HepG2 (cell line): Measurements from ENCODE around the gene KIN. TPM values are rescaled to one million over a fixed set of nuclear protein-coding genes. Genes with fewer than 3 reads are reported as not detected.

Experiments
- ARNTL ChIP-seq: sonication (generic); formaldehyde crosslinking; IDR thresholded peaks from 2 replicates; pipeline ENCODE4 v1.4.0; 2020; ENCODE audit warnings: mild to moderate bottlenecking, missing genetic modification reagents
- CENPX ChIP-seq: sonication (generic); formaldehyde crosslinking; IDR thresholded peaks from 2 replicates; pipeline ENCODE4 v1.9.0; 2021; ENCODE audit warnings: mild to moderate bottlenecking, missing genetic modification reagents, moderate library complexity
- CREB3 ChIP-seq: sonication (generic); formaldehyde crosslinking; IDR thresholded peaks from 2 replicates; pipeline ENCODE4 v1.5.0; 2020; ENCODE audit warnings: missing genetic modification reagents
- CSRNP1 ChIP-seq: sonication (generic); formaldehyde crosslinking; IDR thresholded peaks from 2 replicates; pipeline ENCODE4 v1.8.1; 2023; ENCODE audit warnings: mild to moderate bottlenecking, missing genetic modification reagents
- GATAD1 ChIP-seq: IDR thresholded peaks from 2 replicates; pipeline ENCODE4 v1.6.1; 2016; ENCODE audit warnings: missing genetic modification reagents, missing compliant biosample characterization
- HMG20A ChIP-seq: IDR thresholded peaks from 2 replicates; pipeline ENCODE4 v1.6.1; 2016; ENCODE audit warnings: borderline replicate concordance
- KAT7 ChIP-seq: IDR thresholded peaks from 2 replicates; pipeline ENCODE4 v1.6.1; 2018; ENCODE audit warnings: borderline replicate concordance, missing compliant biosample characterization
- PCBP1 ChIP-seq: fragments of 200-400 bp; formaldehyde crosslinking; IDR thresholded peaks from 2 replicates; pipeline ENCODE4 v1.6.1; 2017; ENCODE audit warnings: mild to moderate bottlenecking, low read depth, low read length, borderline replicate concordance
- REL ChIP-seq: sonication (generic); formaldehyde crosslinking; conservative IDR thresholded peaks from 2 replicates; pipeline ENCODE4 v1.8.0; 2022; ENCODE audit warnings: mild to moderate bottlenecking, missing genetic modification reagents, moderate library complexity
- TBX2 ChIP-seq: sonication (generic); formaldehyde crosslinking; IDR thresholded peaks from 2 replicates; pipeline ENCODE4 v1.5.0; 2020; ENCODE audit warnings: missing genetic modification reagents, mild to moderate bottlenecking, borderline replicate concordance
- UBTF ChIP-seq: sonication (generic); formaldehyde crosslinking; IDR thresholded peaks from 2 replicates; pipeline ENCODE4 v1.4.0; 2020; ENCODE audit warnings: mild to moderate bottlenecking, missing genetic modification reagents
- ZBTB2 ChIP-seq: sonication (generic); formaldehyde crosslinking; IDR thresholded peaks from 2 replicates; pipeline ENCODE4 v1.8.0; 2022; ENCODE audit warnings: low read depth, missing genetic modification reagents
- ZBTB7B ChIP-seq: sonication (generic); formaldehyde crosslinking; IDR thresholded peaks from 2 replicates; pipeline ENCODE4 v1.4.0; 2020; ENCODE audit warnings: missing genetic modification reagents
- ZNF275 ChIP-seq: sonication (generic); formaldehyde crosslinking; IDR thresholded peaks from 2 replicates; pipeline ENCODE4 v1.8.0; 2022; ENCODE audit warnings: missing genetic modification reagents, mild to moderate bottlenecking, inconsistent platforms, borderline replicate concordance
- ZNF367 ChIP-seq: sonication (generic); formaldehyde crosslinking; IDR thresholded peaks from 2 replicates; pipeline ENCODE4 v1.4.0; 2020; ENCODE audit warnings: missing genetic modification reagents, borderline replicate concordance
- ZNF564 ChIP-seq: sonication (generic); formaldehyde crosslinking; IDR thresholded peaks from 2 replicates; pipeline ENCODE4 v1.8.1; 2023; ENCODE audit warnings: mild to moderate bottlenecking, missing genetic modification reagents
- ZNF746 ChIP-seq: sonication (generic); formaldehyde crosslinking; IDR thresholded peaks from 2 replicates; pipeline ENCODE4 v1.8.0; 2022; ENCODE audit warnings: mild to moderate bottlenecking, missing genetic modification reagents
- ZSCAN22 ChIP-seq: sonication (generic); formaldehyde crosslinking; IDR thresholded peaks from 2 replicates; pipeline ENCODE4 v1.4.0; 2020; ENCODE audit warnings: mild to moderate bottlenecking, missing genetic modification reagents
- polyA plus RNA-seq, 8 experiments: library from polyadenylated mRNA; depleted of rRNA in 3 of 8; stranded (reverse) in 7 of 8; unstranded in 1 of 8; fragments of >200 nt; fragmentation: Illumina TruSeq in 4 of 8; extraction: Trizol in 4 of 8; gene quantifications; 2 replicates each; pipeline versions ENCODE4 v1.2.1 to v1.2.3, GENCODE V29; 2011 to 2016; ENCODE audit warnings: low read depth in 4 of 8, missing spikeins in 1 of 8, mixed read lengths in 1 of 8; ENCODE audit not compliant: insufficient read depth in 1 of 8
- total RNA-seq, 5 experiments: library from RNA; depleted of rRNA; stranded (reverse); fragments of >200 nt; fragmentation: Illumina TruSeq; extraction: Trizol; gene quantifications; 2 replicates each; pipeline ENCODE4 v1.2.3, GENCODE V29; 2016; ENCODE audit warnings: low read depth in 1 of 5
- TF ChIP-seq, protein P1 (sequence below): fragments of 450-650 bp; IDR thresholded peaks from 2 replicates; pipeline ENCODE4 v1.6.1; 2016
- TF ChIP-seq, protein P2 (sequence below): sonication (generic); formaldehyde crosslinking; IDR thresholded peaks from 2 replicates; pipeline ENCODE4 v1.5.1; 2020; ENCODE audit warnings: mild to moderate bottlenecking, missing genetic modification reagents, borderline replicate concordance

The KIN gene
- total and polyA plus RNA-seq, 2 of the 13 experiments (the other 11 are each of a cell fraction or from before 2014, with no cell fraction given) = 4.9 to 23.2 TPM

DNA sequence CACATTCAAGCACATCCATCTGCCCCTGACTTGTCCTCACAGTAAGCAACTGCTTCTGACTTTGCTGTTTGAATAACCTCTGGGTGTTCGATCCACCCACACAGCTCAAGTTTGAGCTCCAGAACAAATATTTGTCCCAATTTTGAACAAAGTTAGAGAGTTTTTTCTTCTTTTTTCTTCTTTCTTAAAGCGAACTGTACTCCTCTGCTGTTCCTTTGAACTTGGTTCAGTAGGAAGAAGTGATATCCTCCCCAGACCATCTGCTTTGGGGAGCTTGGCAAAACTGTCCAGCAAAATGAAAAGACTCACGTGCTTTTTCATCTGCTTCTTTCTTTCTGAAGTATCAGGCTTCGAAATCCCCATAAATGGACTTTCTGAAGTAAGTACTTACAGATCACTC, 84.7 kb downstream of the KIN start, which contains the start of gene ITIH2 (continued):
- TF ChIP-seq ARNTL (CRISPR knock-in tag) (peak; percentile 58; the same call in 1 of the 2 replicates), CREB3 (no peak), TBX2 (CRISPR knock-in tag) (peak; percentile 62), REL (CRISPR knock-in tag) (no peak), ZNF564 (no peak), ZBTB7B (CRISPR knock-in tag) (no peak), UBTF (CRISPR knock-in tag) (no peak), ZSCAN22 (no peak), ZNF746 (CRISPR knock-in tag) (no peak), CSRNP1 (CRISPR knock-in tag) (no peak), HMG20A (CRISPR knock-in tag) (peak; percentile 61; the same call in 1 of the 2 replicates), PCBP1 (no peak), ZNF275 (CRISPR knock-in tag) (no peak), CENPX (CRISPR knock-in tag) (no peak), ZBTB2 (CRISPR knock-in tag) (no peak), GATAD1 (CRISPR knock-in tag) (no peak), ZNF367 (no peak), KAT7 (CRISPR knock-in tag) (no peak)
- TF ChIP-seq, protein P1, sequence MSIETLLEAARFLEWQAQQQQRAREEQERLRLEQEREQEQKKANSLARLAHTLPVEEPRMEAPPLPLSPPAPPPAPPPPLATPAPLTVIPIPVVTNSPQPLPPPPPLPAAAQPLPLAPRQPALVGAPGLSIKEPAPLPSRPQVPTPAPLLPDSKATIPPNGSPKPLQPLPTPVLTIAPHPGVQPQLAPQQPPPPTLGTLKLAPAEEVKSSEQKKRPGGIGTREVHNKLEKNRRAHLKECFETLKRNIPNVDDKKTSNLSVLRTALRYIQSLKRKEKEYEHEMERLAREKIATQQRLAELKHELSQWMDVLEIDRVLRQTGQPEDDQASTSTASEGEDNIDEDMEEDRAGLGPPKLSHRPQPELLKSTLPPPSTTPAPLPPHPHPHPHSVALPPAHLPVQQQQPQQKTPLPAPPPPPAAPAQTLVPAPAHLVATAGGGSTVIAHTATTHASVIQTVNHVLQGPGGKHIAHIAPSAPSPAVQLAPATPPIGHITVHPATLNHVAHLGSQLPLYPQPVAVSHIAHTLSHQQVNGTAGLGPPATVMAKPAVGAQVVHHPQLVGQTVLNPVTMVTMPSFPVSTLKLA = no peak
- TF ChIP-seq, protein P2, sequence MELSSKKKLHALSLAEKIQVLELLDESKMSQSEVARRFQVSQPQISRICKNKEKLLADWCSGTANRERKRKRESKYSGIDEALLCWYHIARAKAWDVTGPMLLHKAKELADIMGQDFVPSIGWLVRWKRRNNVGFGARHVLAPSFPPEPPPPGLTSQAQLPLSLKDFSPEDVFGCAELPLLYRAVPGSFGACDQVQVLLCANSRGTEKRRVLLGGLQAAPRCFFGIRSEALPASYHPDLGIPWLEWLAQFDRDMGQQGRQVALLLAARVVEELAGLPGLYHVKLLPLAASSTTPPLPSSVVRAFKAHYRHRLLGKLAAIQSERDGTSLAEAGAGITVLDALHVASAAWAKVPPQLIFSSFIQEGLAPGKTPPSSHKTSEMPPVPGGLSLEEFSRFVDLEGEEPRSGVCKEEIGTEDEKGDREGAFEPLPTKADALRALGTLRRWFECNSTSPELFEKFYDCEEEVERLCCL = no peak
